ENCODE results near the gene SLC19A1. TPM values are rescaled to one million over a fixed set of nuclear protein-coding genes. Genes with fewer than 3 reads are reported as not detected.

SLC19A1 gene
- total RNA-seq, 1 donor from 2014 or later: 36.8 TPM

DNA sequence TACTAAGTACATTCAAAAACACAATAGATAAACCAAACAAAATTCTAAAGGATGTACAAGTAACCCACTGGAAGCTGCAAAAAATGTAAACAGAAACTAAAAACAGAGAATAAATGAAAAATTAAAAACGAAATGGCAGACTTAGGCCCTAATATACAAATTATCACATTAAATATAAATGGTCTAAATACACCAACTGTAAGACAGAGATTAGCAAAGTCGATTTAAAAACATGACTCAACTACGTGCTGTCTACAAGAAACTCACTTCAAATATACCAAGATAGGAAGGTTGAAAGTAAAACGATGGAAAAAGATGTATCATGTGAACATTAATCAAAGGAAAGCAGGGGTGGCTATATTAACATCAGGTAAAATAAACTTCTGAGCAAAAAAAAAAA is 23.1 kb downstream of the SLC19A1 start:
- TF ChIP-seq, protein P1, sequence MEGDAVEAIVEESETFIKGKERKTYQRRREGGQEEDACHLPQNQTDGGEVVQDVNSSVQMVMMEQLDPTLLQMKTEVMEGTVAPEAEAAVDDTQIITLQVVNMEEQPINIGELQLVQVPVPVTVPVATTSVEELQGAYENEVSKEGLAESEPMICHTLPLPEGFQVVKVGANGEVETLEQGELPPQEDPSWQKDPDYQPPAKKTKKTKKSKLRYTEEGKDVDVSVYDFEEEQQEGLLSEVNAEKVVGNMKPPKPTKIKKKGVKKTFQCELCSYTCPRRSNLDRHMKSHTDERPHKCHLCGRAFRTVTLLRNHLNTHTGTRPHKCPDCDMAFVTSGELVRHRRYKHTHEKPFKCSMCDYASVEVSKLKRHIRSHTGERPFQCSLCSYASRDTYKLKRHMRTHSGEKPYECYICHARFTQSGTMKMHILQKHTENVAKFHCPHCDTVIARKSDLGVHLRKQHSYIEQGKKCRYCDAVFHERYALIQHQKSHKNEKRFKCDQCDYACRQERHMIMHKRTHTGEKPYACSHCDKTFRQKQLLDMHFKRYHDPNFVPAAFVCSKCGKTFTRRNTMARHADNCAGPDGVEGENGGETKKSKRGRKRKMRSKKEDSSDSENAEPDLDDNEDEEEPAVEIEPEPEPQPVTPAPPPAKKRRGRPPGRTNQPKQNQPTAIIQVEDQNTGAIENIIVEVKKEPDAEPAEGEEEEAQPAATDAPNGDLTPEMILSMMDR (IDR thresholded peaks at IDR 0.05; ENCODE audit: unreplicated experiment): no peak
- no peak overlapping the region for H3K27ac Mint-ChIP-seq
- H3K27me3 Mint-ChIP-seq (ENCODE audit: low read depth): no peaks in the 10 kb centered on the region
- H3K36me3 Mint-ChIP-seq: peaks cover 62% of the 10 kb centered on the region
- no peak overlapping the region for H3K4me3 Mint-ChIP-seq
- no peaks in the 10 kb centered on the region for H3K4me1 Mint-ChIP-seq
- peaks cover 51% of the 10 kb centered on the region for H3K9me3 Mint-ChIP-seq
- DNase-seq (ENCODE audit: low spot score in 2 of 2, unreplicated experiment in 2 of 2): no peak

DNA sequence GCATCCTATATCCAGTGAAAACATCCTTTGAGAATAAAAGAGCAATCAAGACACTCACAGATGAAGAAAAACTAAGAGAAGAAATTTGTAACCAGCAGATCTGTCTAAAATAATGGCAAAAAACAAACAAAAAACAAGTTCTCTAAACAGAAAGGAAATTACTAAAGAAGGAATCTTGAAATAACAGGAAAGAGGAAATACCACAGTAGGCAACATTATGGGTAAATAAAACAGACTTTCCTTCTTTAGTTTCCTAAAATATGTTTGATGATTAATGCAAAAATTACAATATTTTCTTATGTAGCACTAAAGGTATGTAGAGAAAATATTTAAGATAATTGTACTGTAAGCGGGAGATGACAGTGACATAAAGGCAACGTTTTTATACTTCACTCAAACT is 23.5 kb downstream of the SLC19A1 start:
- Mint-ChIP-seq H3K9me3 (peaks cover 51% of the 10 kb centered on the region), H3K27me3 (ENCODE audit: low read depth) (no peaks in the 10 kb centered on the region), H3K36me3 (peaks cover 64% of the 10 kb centered on the region), H3K27ac (no peak overlapping the region), H3K4me3 (no peak overlapping the region), H3K4me1 (peaks cover 4% of the 10 kb centered on the region)
- TF ChIP-seq, protein P1 (IDR thresholded peaks at IDR 0.05; ENCODE audit: unreplicated experiment): no peak
- no peak for DNase-seq (ENCODE audit: low spot score in 2 of 2, unreplicated experiment in 2 of 2)

DNA sequence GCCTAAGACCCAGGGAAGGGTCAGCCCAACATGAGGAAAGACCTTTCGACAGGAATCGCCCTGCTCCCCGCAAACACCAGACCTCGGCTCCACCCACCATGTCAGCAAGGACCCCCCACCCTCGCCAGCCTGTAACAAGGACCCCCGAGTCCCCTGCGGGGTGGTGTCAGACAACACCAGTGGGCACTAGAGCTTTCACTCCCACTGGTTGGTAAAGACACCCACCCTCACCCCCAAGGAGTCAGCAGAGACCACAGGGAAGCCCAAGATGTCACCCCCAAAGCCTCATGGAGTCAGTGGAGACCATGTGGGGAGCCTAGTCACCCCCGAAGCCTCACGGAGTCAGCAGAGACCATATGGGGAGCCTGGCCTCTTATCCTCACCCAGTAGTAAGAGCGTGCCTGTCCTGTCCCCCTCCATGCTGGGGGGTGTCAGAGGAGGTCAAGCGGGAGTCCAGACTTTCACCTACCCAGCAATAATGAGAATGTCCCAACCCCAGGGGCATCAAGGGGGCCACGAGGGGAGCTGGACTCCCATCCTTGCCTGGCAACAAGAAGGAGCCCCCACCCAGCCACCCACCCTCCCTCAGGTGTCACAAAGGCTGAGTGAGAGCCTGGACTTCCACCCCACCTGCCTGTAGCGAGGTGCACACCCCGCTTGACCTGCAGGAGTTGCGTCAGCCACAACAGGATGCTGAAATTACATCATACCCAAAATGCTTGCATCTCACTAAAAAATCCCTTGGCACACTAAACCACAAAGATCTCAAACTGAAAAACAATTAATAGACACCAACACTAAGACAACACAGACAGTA is 24.8 kb downstream of the SLC19A1 start:
- no peak for DNase-seq (ENCODE audit: low spot score in 2 of 2, unreplicated experiment in 2 of 2)

DNA sequence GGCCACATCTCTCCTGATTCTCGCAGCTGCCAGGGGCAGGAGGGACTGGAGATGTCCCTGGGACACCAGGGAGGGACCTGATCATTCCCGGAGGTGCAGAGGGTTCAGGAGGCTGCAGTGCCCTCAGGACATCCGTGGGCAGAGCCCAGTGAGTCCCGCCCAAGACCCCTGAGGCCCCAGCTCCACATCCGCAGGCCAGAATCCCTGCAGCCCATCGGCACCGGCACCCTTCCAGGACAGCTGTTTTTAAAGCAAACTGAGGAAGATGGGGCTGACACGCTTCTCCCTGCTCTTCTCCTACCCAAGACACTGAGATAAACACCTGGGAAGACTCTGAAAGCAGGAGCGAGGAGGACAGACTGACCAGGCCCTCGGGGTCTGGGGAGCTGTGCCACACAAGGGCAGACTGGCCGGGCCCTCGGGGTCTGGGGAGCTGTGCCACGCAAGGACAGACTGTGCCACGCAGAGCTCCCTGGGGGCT is 25.5 kb downstream of the SLC19A1 start:
- H3K36me3 Mint-ChIP-seq: peaks cover 48% of the 10 kb centered on the region
- TF ChIP-seq, protein P1 (IDR thresholded peaks at IDR 0.05; ENCODE audit: unreplicated experiment): no peak
- no peak overlapping the region for H3K4me3 Mint-ChIP-seq
- no peaks in the 10 kb centered on the region for H3K27me3 Mint-ChIP-seq (ENCODE audit: low read depth)
- no peak for DNase-seq (ENCODE audit: low spot score in 2 of 2, unreplicated experiment in 2 of 2)
- peaks cover 8% of the 10 kb centered on the region for H3K4me1 Mint-ChIP-seq
- peaks cover 37% of the 10 kb centered on the region for H3K9me3 Mint-ChIP-seq
- H3K27ac Mint-ChIP-seq: no peak overlapping the region

More for the DNA sequence above, 24.8 kb downstream of the SLC19A1 start:
- Mint-ChIP-seq H3K4me3 (no peak overlapping the region), H3K9me3 (peaks cover 44% of the 10 kb centered on the region), H3K27ac (no peak overlapping the region), H3K4me1 (peaks cover 8% of the 10 kb centered on the region), H3K27me3 (ENCODE audit: low read depth) (no peaks in the 10 kb centered on the region), H3K36me3 (peaks cover 55% of the 10 kb centered on the region)
- TF ChIP-seq, protein P1 (IDR thresholded peaks at IDR 0.05; ENCODE audit: unreplicated experiment): no peak

GRCh38 chr21:45516071-45516670 is 26.1 kb downstream of the SLC19A1 start:
- no peak for DNase-seq (ENCODE audit: low spot score in 2 of 2, unreplicated experiment in 2 of 2)

More at GRCh38 chr21:45516071-45516670, 26.1 kb downstream of the SLC19A1 start:
- Mint-ChIP-seq H3K4me3 (no peak overlapping the region), H3K9me3 (peaks cover 31% of the 10 kb centered on the region), H3K4me1 (peaks cover 8% of the 10 kb centered on the region), H3K36me3 (peaks cover 42% of the 10 kb centered on the region), H3K27ac (no peak overlapping the region), H3K27me3 (ENCODE audit: low read depth) (no peaks in the 10 kb centered on the region)
- TF ChIP-seq, protein P1 (IDR thresholded peaks at IDR 0.05; ENCODE audit: unreplicated experiment): no peak
